GM18867 (cell line): Measurements from ENCODE around the gene INPP4B.
"Not testable (repeated sequence)": the region's sequence is repeated elsewhere in the genome, so short reads cannot be mapped to it uniquely, and the experiment has no call there.

Source experiments
- ATAC-seq: cut with Tn5 transposase; IDR thresholded peaks from one replicate; pipeline ENCODE4 v1.9.1; 2021; ENCODE audit warnings: mild to moderate bottlenecking, moderate library complexity; ENCODE audit not compliant: unreplicated experiment

INPP4B gene

GRCh38 chr4:142419712-142420111, 426.4 kb downstream of the INPP4B start:
- ATAC-seq = no peak

- ATAC-seq = no peak
Measured at GRCh38 chr4:142418697-142419096, 427.4 kb downstream of the INPP4B start.

GRCh38 chr4:142416711-142417275, 429.3 kb downstream of the INPP4B start:
- no peak for ATAC-seq

GRCh38 chr4:142416121-142416520, 430.0 kb downstream of the INPP4B start:
- no peak for ATAC-seq

- no peak for ATAC-seq
Measured at GRCh38 chr4:142414366-142414990, 431.6 kb downstream of the INPP4B start.

- no peak for ATAC-seq
Measured at GRCh38 chr4:142413485-142413884, 432.6 kb downstream of the INPP4B start.

- no peak for ATAC-seq
Measured at GRCh38 chr4:142411993-142412392, 434.1 kb downstream of the INPP4B start.

- ATAC-seq = no peak
Measured at GRCh38 chr4:142408003-142408441, 438.1 kb downstream of the INPP4B start.

- ATAC-seq = no peak
Measured at GRCh38 chr4:142407596-142407995, 438.5 kb downstream of the INPP4B start.

GRCh38 chr4:142406917-142407501, 439.1 kb downstream of the INPP4B start:
- no peak for ATAC-seq

- no peak for ATAC-seq
Measured at GRCh38 chr4:142406499-142406835, 439.6 kb downstream of the INPP4B start.

- peak; percentile 33 for ATAC-seq
Measured at GRCh38 chr4:142405695-142406498, 440.2 kb downstream of the INPP4B start.

- ATAC-seq = peak; percentile 41
Measured at GRCh38 chr4:142405021-142405694, 440.9 kb downstream of the INPP4B start.

GRCh38 chr4:142404191-142404611, 441.9 kb downstream of the INPP4B start:
- no peak for ATAC-seq

- ATAC-seq = no peak
Measured at GRCh38 chr4:142402900-142403299, 443.2 kb downstream of the INPP4B start.

- no peak for ATAC-seq
Measured at GRCh38 chr4:142402156-142402555, 443.9 kb downstream of the INPP4B start.

GRCh38 chr4:142397364-142397991, 448.6 kb downstream of the INPP4B start:
- not testable (repeated sequence) for ATAC-seq

- no peak for ATAC-seq
Measured at GRCh38 chr4:142396279-142396678, 449.8 kb downstream of the INPP4B start.

- no peak for ATAC-seq
Measured at GRCh38 chr4:142393127-142393526, 453.0 kb downstream of the INPP4B start.

- no peak for ATAC-seq
Measured at GRCh38 chr4:142386856-142387255, 459.2 kb downstream of the INPP4B start.

- no peak for ATAC-seq
Measured at GRCh38 chr4:142386449-142386848, 459.7 kb downstream of the INPP4B start.
